SK-N-SH treated with all-trans-retinoic acid at 6 μM for 48 hours (cell line): ENCODE results near the gene RIMS4.

Experiments
- CSRNP3 ChIP-seq: fragments of 250-450 bp; sonication (Bioruptor Pico); IDR thresholded peaks from 2 replicates; pipeline ENCODE4 v1.5.1; 2021; ENCODE audit warnings: mild to moderate bottlenecking, moderate library complexity
- ISL1 ChIP-seq: fragments of 250-450 bp; sonication (Bioruptor Pico); IDR thresholded peaks from 2 replicates; pipeline ENCODE4 v2.1.2; 2022; ENCODE audit warnings: mild to moderate bottlenecking, moderate library complexity
- ZFP3 ChIP-seq: fragments of 250-450 bp; sonication (Bioruptor Pico); IDR thresholded peaks from 2 replicates; pipeline ENCODE4 v1.5.0; 2020; ENCODE audit warnings: mild to moderate bottlenecking, moderate library complexity
- ZNF8 ChIP-seq: fragments of 450-650 bp; formaldehyde crosslinking; IDR thresholded peaks from 2 replicates; pipeline ENCODE4 v1.5.0; 2020; ENCODE audit warnings: mild to moderate bottlenecking, moderate library complexity
- TF ChIP-seq, protein P1 (sequence below): fragments of 250-450 bp; sonication (Bioruptor Pico); IDR thresholded peaks from 2 replicates; pipeline ENCODE4 v1.5.1; 2020; ENCODE audit warnings: low read depth, mild to moderate bottlenecking, moderate library complexity
- TF ChIP-seq, protein P2 (sequence below): fragments of 250-450 bp; sonication (Bioruptor Pico); IDR thresholded peaks from 2 replicates; pipeline ENCODE4 v1.8.0; 2020; ENCODE audit warnings: mild to moderate bottlenecking, moderate library complexity, borderline replicate concordance

DNA sequence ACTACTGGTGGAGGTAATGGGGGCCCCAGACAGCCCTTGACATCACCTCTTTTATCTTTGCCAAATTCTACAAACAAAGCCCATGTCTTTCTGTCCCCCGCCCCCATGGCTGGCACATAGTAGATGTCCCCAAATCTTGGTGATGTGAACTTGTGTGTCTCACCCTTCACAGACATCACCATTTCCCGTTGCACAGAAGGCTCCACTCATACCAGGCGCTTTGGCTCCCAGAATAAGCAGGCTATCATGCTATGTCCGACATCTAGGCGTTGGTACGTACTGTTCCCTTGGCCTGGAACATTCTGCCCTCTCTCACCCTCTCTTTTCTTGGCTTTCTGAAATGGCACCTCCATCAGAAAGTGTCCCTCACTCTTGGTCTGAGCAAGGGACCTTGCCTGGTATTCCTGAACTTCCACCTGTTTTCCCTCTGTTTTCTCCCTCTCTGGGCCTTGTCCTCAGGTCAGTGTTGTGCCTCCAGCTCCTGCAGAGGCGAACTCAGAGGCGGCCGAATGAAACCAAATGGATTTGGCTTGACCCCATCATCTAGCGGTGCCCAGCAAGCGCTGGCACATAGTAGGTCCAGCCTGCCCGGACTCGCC lies 96.1 kb downstream of the RIMS4 start:
- TF ChIP-seq ISL1 (CRISPR knock-in tag), result no peak
- TF ChIP-seq, protein P1, sequence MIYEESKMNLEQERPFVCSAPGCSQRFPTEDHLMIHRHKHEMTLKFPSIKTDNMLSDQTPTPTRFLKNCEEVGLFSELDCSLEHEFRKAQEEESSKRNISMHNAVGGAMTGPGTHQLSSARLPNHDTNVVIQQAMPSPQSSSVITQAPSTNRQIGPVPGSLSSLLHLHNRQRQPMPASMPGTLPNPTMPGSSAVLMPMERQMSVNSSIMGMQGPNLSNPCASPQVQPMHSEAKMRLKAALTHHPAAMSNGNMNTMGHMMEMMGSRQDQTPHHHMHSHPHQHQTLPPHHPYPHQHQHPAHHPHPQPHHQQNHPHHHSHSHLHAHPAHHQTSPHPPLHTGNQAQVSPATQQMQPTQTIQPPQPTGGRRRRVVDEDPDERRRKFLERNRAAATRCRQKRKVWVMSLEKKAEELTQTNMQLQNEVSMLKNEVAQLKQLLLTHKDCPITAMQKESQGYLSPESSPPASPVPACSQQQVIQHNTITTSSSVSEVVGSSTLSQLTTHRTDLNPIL, result no peak
- TF ChIP-seq, protein P2, sequence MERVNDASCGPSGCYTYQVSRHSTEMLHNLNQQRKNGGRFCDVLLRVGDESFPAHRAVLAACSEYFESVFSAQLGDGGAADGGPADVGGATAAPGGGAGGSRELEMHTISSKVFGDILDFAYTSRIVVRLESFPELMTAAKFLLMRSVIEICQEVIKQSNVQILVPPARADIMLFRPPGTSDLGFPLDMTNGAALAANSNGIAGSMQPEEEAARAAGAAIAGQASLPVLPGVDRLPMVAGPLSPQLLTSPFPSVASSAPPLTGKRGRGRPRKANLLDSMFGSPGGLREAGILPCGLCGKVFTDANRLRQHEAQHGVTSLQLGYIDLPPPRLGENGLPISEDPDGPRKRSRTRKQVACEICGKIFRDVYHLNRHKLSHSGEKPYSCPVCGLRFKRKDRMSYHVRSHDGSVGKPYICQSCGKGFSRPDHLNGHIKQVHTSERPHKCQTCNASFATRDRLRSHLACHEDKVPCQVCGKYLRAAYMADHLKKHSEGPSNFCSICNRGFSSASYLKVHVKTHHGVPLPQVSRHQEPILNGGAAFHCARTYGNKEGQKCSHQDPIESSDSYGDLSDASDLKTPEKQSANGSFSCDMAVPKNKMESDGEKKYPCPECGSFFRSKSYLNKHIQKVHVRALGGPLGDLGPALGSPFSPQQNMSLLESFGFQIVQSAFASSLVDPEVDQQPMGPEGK (CRISPR knock-in tag), result no peak
- TF ChIP-seq CSRNP3 (CRISPR knock-in tag), result no peak
- TF ChIP-seq ZFP3 (CRISPR knock-in tag), result no peak
- TF ChIP-seq ZNF8 (CRISPR knock-in tag), result no peak
